T-cell (primary cell): ENCODE results near the gene FAM72C. TPM values are rescaled to one million over a fixed set of nuclear protein-coding genes. Genes with fewer than 3 reads are reported as not detected.
"Not testable (repeated sequence)": the region's sequence is repeated elsewhere in the genome, so short reads cannot be mapped to it uniquely, and the experiment has no call there.

Experiments
- ATAC-seq, 4 experiments: fragments of 200-7000 bp in 3 of 4; fragments of 150-1000 bp in 1 of 4; cut with Tn5 transposase; replicated peaks in 1 of 4; 1 replicate in 3 of 4; 2 replicates in 1 of 4; pipeline ENCODE4 v1.10.0; 2021; ENCODE audit warnings: moderate library complexity in 3 of 4, mild to moderate bottlenecking in 2 of 4, moderate number of reproducible peaks in 1 of 4
- CTCF ChIA-PET, 2 donors: fragments of 300-600 bp; sonication (Branson Sonifier 250); formaldehyde crosslinking; loops; one replicate each; lab custom pipeline; 2022; ENCODE audit warnings: antibody characterized with exemption in 2 of 2; lab: Charles Lee
- POLR2A ChIA-PET, 2 donors: fragments of 300-600 bp; sonication (Branson Sonifier 250); formaldehyde crosslinking; loops; one replicate each; lab custom pipeline; 2022; ENCODE audit warnings: antibody characterized with exemption in 2 of 2; lab: Charles Lee
- DNase-seq, 35 experiments: peaks; one replicate each; pipeline versions ENCODE4 v3.0.0 to v3.0.0-alpha.2; 2013 to 2023
- H3K27ac ChIP-seq: one replicate; pipeline ENCODE4 v1.5.1; 2013; ENCODE audit warnings: low read length
- H3K27me3 ChIP-seq, 2 experiments: replicated peaks in 1 of 2; 1 replicate in 1 of 2; 2 replicates in 1 of 2; pipeline versions ENCODE4 v1.6.1 to v1.7.0; 2013; ENCODE audit warnings: low read length in 1 of 2, mixed read lengths in 1 of 2; ENCODE audit not compliant: control insufficient read depth in 2 of 2, insufficient read depth in 2 of 2; ENCODE audit errors: extremely low read depth in 1 of 2
- H3K36me3 ChIP-seq, 2 donors: 1 replicate in 1 of 2; 2 replicates in 1 of 2; pipeline versions ENCODE4 v1.6.1 to v1.7.0; 2013; ENCODE audit warnings: low read length in 1 of 2; ENCODE audit not compliant: control insufficient read depth in 2 of 2, insufficient read depth in 1 of 2; ENCODE audit errors: extremely low read depth in 1 of 2
- H3K4me1 ChIP-seq, 2 experiments: 1 replicate in 1 of 2; 2 replicates in 1 of 2; pipeline versions ENCODE4 v1.6.1 to v1.7.0; 2013; ENCODE audit warnings: low read length in 2 of 2, mixed read lengths in 1 of 2; ENCODE audit not compliant: insufficient read depth in 2 of 2, control insufficient read depth in 1 of 2; ENCODE audit errors: extremely low read depth in 1 of 2
- H3K4me3 ChIP-seq, 2 donors: 1 replicate in 1 of 2; 2 replicates in 1 of 2; pipeline versions ENCODE4 v1.5.1 to v1.7.0; 2013; ENCODE audit warnings: mild to moderate bottlenecking in 2 of 2, low read length in 1 of 2, moderate library complexity in 1 of 2; ENCODE audit not compliant: control insufficient read depth in 1 of 2; ENCODE audit errors: extremely low read depth in 1 of 2
- H3K9me3 ChIP-seq: 2 replicates; pipeline ENCODE4 v1.7.0; 2013
- H3K27ac Mint-ChIP-seq, 2 donors: one replicate each; pipeline ENCODE4 v1.8.0; 2020 to 2021; ENCODE audit warnings: mild to moderate bottlenecking in 2 of 2, mixed read lengths in 2 of 2
- H3K27me3 Mint-ChIP-seq, 2 donors: one replicate each; pipeline ENCODE4 v1.8.0; 2021 to 2022; ENCODE audit warnings: mixed read lengths in 2 of 2
- H3K36me3 Mint-ChIP-seq: one replicate; pipeline ENCODE4 v1.8.0; 2021; ENCODE audit warnings: mixed read lengths
- H3K4me1 Mint-ChIP-seq, 3 donors: one replicate each; pipeline ENCODE4 v1.8.0; 2020 to 2022; ENCODE audit warnings: mixed read lengths in 3 of 3, mild to moderate bottlenecking in 1 of 3
- H3K4me3 Mint-ChIP-seq, 3 donors: one replicate each; pipeline ENCODE4 v1.8.0; 2020 to 2022; ENCODE audit warnings: mild to moderate bottlenecking in 3 of 3, mixed read lengths in 3 of 3, moderate library complexity in 3 of 3
- H3K9me3 Mint-ChIP-seq, 3 donors: one replicate each; pipeline ENCODE4 v1.8.0; 2020 to 2022; ENCODE audit warnings: mixed read lengths in 3 of 3
- WGBS: methylation state at CpG from one replicate; pipeline ENCODE4 v1.1.5; 2013; ENCODE audit warnings: missing lambda C conversion rate; ENCODE audit not compliant: insufficient coverage; 5-methylcytosine and 5-hydroxymethylcytosine counted together
- total RNA-seq, 35 experiments: library from RNA in 6 of 35; stranded (reverse) in 6 of 35; fragments of 120-200 nt in 1 of 35; gene quantifications; one replicate each; pipeline versions ENCODE4 v1.2.1 to v1.2.4 and lab custom pipeline; 2013 to 2026

Gene FAM72C
- total RNA-seq, 5 donors from 2014 or later (not counting 1 experiment from before 2014, with no cell fraction given) = 0.26 to 0.70 (median 0.41) TPM; not detected in 1

DNA sequence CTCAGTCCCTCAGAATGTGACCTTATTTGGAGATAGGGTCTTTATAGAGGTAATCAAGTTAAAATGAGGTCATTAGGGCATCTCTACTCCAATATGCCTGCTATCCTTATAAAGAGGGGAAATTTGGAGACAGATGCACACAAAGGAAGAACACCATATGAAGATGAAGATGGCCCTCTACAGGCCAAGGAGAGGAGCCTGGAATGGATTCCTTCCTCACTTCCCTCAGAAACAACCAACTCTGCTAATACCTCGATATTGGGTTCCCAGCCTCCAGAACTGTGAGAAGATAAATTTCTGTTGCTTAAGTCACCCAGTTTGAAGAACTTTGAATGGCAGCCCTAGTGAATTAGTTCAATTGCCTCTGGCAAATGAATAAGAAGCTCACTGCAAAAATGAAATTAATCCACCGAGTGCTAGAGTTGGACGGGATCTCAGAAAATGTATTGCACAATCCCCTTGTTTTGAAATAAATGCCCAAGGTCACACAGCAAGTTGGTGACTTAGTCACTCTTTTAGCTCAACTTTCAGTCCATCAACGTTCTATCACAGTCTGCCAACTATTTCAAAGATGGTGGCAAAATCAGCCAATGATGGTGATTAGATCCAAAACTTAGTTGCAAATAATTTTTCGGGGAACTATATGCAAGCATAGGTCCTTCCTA lies 27.1 kb downstream of the FAM72C start:
- no CpG with 5 or more reads among the region's 5 CpGs for WGBS
- H3K4me1 ChIP-seq, H3K27ac Mint-ChIP-seq, H3K27me3 Mint-ChIP-seq, H3K36me3 ChIP-seq, H3K36me3 Mint-ChIP-seq, H3K27ac ChIP-seq, DNase-seq, ATAC-seq, H3K4me3 Mint-ChIP-seq, H3K9me3 ChIP-seq, H3K4me1 Mint-ChIP-seq, H3K27me3 ChIP-seq, POLR2A ChIA-PET, CTCF ChIA-PET, H3K9me3 Mint-ChIP-seq, H3K4me3 ChIP-seq: not testable (repeated sequence)

DNA sequence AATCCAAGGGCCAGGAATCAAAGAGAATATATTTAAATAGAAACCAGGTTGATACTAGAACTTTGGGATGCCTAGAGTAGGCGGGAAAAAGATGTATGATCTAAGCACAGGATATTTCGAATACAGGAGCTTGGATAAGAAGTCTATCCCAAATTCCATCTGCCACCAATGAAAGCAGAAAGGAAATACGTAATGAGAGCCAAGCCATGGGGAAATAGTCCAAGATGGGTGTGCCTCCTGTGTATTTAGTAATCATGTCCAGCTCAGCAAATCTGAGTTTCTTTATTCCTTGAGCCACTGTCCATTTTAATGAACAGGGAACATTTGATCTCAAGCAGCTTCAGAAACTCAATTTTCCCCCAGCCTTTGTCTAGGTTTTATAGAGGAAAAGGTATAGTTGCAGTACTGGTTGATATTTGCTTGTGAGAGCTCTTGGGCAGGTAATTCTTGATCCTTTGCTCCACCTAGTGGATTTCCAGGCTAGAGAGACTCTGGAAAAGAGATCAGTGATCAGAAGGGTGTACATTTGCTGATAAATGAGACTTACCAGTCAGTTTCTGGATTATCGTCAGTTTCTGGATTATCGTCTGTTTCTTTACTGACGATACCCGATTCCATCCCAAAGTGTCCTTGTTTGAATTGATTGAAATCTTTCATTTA lies 28.3 kb downstream of the FAM72C start:
- H3K4me3 Mint-ChIP-seq, H3K4me1 ChIP-seq, H3K9me3 ChIP-seq, CTCF ChIA-PET, POLR2A ChIA-PET, H3K36me3 Mint-ChIP-seq, H3K27me3 Mint-ChIP-seq, H3K36me3 ChIP-seq, H3K27ac Mint-ChIP-seq, DNase-seq, H3K4me3 ChIP-seq, H3K27ac ChIP-seq, H3K4me1 Mint-ChIP-seq, H3K9me3 Mint-ChIP-seq, H3K27me3 ChIP-seq: not testable (repeated sequence)
- peak in 2 of 4 experiments; percentile 50 to 61 for ATAC-seq
- no CpG with 5 or more reads among the region's 7 CpGs for WGBS

DNA sequence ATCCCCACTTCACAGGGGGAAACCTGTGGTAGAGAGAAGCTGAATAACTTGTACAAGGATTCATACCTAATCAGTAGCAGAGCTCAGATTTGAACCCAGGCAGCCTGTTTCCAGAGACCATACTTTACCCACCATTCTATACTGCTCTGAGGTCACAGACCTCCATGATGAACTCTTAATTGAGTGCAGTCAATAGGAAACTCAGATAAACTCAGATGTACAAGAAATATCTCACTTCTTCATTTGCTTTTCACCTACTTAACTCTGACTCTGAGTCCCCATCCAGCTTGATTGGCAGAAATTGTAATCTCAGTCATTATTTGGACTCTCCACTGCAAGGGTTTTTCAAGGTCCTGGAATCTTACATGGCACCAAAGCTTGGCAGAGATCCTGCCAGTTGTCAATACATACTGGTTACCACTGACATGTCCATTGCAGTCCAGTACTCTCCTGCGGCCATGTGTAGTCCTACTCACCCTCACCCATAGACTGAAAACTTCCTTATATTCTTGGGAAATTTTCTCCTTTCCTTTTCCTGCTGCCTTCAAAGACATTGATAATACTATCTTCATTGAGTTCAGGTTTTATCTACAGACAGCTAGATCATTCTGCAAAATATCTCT lies 29.4 kb downstream of the FAM72C start:
- H3K27me3 ChIP-seq, H3K4me3 Mint-ChIP-seq, CTCF ChIA-PET, POLR2A ChIA-PET, ATAC-seq, DNase-seq, H3K36me3 ChIP-seq, H3K27me3 Mint-ChIP-seq, H3K4me1 ChIP-seq, H3K27ac Mint-ChIP-seq, H3K4me3 ChIP-seq, H3K36me3 Mint-ChIP-seq, H3K4me1 Mint-ChIP-seq, H3K9me3 Mint-ChIP-seq, H3K27ac ChIP-seq, H3K9me3 ChIP-seq: not testable (repeated sequence)
- no CpG with 5 or more reads among the region's 1 CpG for WGBS

DNA sequence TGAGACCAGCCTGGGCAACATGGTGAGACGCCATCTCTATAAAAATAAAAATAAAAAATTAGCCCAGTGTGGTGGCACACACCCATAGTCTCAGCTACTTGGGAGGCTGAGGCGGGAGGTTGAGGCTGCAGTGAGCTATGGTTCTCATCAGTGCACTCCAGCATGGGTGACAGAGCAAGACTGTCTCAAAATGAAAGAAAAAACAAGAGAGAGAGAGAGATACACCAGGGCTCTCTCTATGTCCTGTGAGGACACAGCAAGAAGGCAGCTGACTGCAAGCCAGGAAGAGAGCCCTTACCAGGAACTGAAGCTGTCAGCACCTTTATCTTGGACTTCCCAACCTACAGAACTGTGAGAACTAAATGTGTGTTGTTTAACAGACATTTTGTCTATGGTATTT lies 32.1 kb downstream of the FAM72C start:
- DNase-seq, H3K27ac Mint-ChIP-seq, H3K9me3 ChIP-seq, ATAC-seq, POLR2A ChIA-PET, H3K27ac ChIP-seq, H3K4me3 Mint-ChIP-seq, H3K27me3 Mint-ChIP-seq, H3K4me3 ChIP-seq, H3K27me3 ChIP-seq, H3K4me1 Mint-ChIP-seq, H3K4me1 ChIP-seq, H3K9me3 Mint-ChIP-seq, H3K36me3 ChIP-seq, CTCF ChIA-PET, H3K36me3 Mint-ChIP-seq: not testable (repeated sequence)
- WGBS = no CpG with 5 or more reads among the region's 2 CpGs

DNA sequence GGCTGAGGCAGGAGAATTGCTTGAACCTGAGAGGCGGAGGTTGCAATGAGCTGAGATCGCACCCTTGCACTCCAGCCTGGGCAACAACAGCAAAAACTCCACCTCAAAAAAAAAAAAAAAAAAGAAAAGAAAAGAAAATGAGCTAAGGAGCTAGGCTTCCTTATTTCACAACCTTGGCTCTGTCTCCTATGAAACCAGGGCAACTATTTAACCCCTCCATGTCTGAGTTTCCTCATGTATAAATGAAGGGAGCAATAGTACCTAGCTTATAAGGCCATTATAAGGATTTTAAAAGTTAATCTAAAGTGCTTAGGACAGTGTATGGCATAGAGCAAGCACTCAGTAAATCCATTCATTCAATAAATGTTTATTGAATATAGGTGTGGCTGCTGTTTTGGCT lies 32.9 kb downstream of the FAM72C start:
- H3K4me3 Mint-ChIP-seq, H3K27ac Mint-ChIP-seq, H3K9me3 Mint-ChIP-seq, DNase-seq, H3K27ac ChIP-seq, H3K27me3 Mint-ChIP-seq, CTCF ChIA-PET, H3K27me3 ChIP-seq, H3K36me3 ChIP-seq, H3K4me1 ChIP-seq, H3K9me3 ChIP-seq, H3K4me3 ChIP-seq, H3K36me3 Mint-ChIP-seq, ATAC-seq, H3K4me1 Mint-ChIP-seq, POLR2A ChIA-PET: not testable (repeated sequence)
- no CpG with 5 or more reads among the region's 2 CpGs for WGBS

DNA sequence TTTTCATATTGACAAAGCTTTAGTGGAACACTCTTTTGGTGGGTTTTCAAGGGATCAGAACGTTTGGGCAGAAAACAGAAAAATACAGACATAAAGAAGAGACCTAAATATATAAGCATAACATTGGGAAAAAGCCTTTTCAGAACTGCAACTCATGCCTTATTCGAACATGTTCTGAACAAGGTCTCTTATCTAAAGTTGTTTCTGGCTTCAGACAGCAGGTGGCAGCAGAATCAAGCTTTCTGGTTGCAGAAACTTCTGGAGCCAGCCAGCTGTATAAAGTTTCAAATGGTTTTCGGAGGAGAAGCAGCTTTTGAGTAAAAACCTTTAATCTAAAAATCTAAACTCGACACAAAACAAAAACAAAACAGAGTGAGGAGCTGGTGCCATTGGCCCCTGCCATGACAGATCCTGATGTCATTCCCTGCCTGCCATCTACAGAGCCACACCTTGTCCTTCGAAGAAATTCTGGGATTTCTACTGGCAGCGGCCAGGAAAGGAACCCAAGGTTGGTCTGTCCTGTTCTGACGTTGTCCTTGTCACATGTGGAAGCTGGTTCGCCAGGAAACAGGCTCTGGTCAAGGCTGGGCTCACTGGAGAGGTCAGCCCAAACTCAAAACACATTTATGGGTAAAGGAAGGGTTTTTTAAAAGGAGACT lies 35.2 kb downstream of the FAM72C start:
- H3K27me3 Mint-ChIP-seq, H3K4me1 ChIP-seq, H3K9me3 Mint-ChIP-seq, H3K4me3 ChIP-seq, POLR2A ChIA-PET, H3K9me3 ChIP-seq, H3K27ac Mint-ChIP-seq, H3K27me3 ChIP-seq, H3K36me3 Mint-ChIP-seq, CTCF ChIA-PET, H3K4me3 Mint-ChIP-seq, H3K27ac ChIP-seq, H3K4me1 Mint-ChIP-seq, H3K36me3 ChIP-seq: not testable (repeated sequence)
- DNase-seq (peak in 31 of 35 experiments; percentile 0 to 57 (median 19)), ATAC-seq (peak in 2 of 4 experiments; percentile 48 to 51)
- WGBS = no CpG with 5 or more reads among the region's 8 CpGs
